ENCODE data around the gene U2SURP.

DNA sequence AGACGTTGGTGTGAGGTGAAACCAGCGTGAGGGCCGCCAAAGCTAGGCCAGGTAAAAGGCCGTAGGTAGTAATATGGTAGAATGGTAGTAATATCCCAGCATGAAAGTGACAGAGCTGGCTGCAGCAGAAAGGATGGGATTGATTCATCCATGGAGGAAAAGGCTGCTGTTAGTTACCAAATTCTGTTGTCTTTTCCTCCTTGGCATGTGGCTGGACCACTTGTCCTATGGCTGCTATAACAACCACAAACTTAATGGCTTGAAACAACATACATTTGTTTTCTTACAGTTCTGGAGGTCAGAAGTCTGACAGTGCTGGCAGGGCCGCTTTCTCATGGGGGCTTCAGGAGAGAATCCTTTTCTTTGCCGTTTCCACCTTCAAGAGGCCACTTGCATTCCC lies 70.4 kb downstream of the U2SURP start:
- no peak for TF ChIP-seq GATA3 (IDR thresholded peaks at IDR 0.05; ENCODE audit: low read depth, low read length)
- no peak for TF ChIP-seq GATA2 (IDR thresholded peaks at IDR 0.05; ENCODE audit: low read depth, low read length)
